D341Med (cell line): ENCODE measurements around the gene TOX2.

ENCODE experiments used
- DNase-seq: peaks from one replicate; pipeline ENCODE4 v3.0.0; 2012; ENCODE audit warnings: low spot score

Gene TOX2

GRCh38 chr20:43999848-44000247 lies 85.2 kb downstream of the TOX2 start:
- no peak for DNase-seq

DNA sequence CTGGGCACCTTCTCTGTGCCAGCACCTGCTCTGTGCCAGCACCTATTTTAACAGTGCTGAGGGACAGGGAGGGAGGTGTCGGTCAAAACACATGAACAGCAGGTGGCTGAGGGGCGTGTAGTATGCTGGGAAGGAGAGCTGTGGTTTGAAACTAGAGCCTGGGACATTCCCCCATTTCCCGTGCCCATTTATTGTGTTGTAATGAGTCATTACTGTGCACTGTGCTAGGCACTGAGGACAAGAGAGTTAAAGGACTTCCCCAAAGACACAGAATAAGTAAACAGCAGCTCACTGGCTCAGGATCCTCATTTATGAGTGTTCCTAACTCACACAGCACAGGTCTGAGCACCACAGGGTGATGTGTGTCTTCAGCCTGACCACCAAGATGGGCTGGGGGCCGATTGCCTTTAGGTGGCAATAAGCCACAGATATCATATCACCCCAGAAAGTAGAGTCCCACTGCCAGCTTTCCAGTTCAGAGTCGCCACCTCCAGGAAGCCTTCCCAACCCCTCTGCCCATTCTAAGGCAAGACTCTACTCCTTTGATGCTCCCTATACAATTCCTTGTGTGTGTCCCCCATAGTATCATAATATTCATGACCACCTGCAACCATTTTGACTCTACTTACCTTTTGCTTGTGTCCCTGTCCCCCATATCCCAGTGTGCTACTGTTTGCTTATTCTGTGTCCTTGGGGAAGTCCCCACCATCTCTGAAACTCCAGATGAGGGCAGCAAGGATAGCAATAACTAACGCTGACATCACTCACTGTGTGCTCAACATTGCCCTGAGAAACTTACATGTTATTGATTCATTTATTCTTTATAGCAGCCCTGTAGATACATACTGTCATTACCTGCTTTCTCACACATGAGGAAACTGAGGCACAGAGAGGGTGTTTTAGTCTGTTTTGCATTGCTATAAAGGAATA lies 87.3 kb downstream of the TOX2 start:
- no peak for DNase-seq

GRCh38 chr20:44002861-44003260 lies 88.2 kb downstream of the TOX2 start:
- DNase-seq, result no peak

GRCh38 chr20:44003609-44004008 lies 89.0 kb downstream of the TOX2 start:
- DNase-seq, result no peak

- no peak for DNase-seq
Observed at GRCh38 chr20:44004306-44004915, 89.8 kb downstream of the TOX2 start.

GRCh38 chr20:44005661-44006060 lies 91.0 kb downstream of the TOX2 start:
- DNase-seq, result no peak

DNA sequence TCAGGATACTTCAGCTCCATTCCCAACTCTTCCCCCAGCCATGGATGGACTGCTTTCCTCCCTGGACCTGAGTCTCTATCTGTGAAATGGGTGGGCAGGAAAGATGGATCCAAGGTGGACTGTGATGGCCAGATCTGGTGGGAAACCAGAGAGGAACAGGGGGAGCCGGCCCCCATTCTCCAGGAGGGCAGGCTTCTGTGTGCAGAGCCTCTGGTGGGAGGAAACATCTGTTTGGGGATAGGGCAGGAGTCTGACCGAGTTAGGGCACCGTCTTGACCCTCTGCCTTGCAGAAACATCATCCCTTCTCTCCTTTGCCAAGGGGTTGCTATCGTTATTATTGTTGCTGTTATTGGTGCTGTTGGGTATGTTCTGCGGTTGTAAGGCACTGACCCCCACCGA lies 91.5 kb downstream of the TOX2 start:
- no peak for DNase-seq

DNA sequence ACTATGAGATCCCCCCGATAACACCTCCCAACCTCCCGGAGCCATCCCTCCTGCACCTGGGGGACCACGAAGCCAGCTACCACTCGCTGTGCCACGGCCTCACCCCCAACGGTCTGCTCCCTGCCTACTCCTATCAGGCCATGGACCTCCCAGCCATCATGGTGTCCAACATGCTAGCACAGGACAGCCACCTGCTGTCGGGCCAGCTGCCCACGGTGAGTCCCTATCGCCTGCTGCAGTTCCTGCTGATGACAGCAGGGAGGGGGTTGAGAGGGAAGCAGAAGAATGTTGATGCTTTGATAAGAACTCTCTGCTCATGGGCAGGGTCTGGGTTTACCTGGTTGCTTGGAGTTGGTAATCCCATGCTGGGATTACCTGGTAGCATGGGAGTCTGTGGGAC lies 91.9 kb downstream of the TOX2 start:
- DNase-seq, result no peak

DNA sequence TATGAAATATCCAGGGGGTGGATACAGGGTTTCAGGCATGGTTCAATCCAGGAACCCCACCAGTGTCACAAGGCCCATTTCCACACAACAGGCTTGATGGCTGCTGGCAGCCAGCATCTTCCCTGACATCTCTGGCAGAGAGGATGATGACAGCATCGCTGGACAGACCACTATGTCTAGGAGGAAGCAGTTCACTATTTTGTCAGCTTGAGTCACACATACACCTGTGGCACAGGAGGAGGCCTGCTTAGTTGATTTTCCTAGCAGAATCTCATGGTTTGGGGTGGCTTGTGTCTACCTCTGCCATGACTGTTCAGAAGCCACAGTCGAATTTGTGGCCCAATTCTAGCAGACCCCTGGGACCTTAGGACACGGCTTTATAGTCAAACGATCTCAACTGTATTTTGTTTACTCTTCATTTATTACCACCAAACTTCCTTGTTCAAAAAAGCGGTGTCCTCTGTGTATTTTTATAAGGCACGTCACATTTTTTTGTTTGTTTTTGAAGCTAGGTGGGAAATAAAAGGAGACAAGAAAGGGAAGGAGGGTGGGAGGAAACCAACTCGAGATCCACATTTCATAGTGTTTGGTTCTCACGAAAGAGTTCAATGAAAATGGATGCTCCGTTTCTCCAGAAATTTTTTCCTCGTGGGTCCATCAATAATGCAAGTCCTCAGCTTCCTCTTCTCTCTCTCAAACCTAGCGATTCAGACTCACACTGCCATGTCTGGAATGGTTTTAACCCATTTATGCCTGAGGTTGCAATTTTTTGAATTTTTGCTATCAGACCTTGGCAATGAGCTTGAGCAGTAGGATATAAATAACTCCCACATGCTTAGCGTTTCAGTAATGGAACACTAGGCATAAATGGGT lies 94.4 kb downstream of the TOX2 start:
- no peak for DNase-seq

GRCh38 chr20:44009679-44009992 lies 95.0 kb downstream of the TOX2 start:
- DNase-seq, result no peak

DNA sequence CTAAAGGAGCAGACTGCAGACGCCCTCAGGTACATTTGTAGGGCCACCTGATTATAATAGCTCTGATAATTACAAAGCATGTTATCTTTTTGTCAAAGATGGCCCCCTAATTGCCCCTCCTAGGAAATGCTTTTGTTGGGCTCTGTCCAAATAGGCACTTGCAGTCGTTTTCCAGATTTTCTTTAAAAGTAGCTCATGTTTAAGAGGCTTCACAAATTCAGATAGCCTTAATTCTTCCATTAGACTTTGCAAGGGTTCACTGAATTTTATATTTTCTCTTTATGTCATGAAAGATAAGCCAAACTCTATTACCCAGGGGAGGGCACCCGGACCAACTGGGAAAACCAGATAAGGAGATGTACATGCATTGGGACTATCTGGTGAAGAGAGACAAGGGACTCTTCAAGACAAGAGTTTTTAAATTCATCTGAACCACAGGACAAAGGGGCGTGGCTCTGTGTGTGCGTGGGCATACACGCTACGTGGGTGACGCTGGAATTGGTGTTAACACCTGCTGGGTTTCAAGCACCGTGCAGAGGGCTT lies 95.6 kb downstream of the TOX2 start:
- no peak for DNase-seq

DNA sequence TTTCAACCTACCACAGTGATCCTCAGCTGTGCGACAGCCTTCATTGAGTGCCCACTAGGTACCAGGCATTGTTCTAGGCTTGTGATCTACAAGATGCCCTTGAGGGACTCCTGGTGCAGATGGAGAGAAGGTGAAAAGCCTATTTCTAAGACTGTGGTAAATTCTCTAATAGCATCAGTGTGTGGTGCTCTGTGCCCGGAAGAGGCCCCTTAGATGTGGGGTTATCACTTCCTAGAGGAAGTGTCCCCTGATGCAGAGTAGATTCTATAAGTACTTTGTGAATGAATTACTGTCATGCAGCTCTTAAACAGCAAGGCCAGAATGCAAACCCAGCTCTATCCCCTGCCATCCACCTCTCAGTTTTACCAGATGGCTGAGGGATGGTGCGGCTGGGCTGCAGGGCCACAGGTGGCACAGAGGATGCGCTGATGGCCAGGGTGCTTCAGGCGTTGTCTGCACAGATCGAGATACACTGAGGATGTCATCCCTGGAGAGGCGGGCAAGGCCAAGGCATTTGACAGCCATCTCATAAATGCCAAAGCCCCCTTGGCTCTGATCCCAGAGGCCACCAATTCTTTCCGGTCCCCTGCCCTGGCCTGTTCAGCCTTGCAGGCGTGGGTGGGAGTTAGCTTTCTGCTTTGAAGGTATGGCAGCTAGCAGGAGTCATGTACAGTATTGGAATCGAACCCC lies 96.7 kb downstream of the TOX2 start:
- no peak for DNase-seq

GRCh38 chr20:44012466-44013226 lies 98.0 kb downstream of the TOX2 start:
- no peak for DNase-seq

GRCh38 chr20:44014807-44015732 lies 100.4 kb downstream of the TOX2 start:
- DNase-seq, result no peak

DNA sequence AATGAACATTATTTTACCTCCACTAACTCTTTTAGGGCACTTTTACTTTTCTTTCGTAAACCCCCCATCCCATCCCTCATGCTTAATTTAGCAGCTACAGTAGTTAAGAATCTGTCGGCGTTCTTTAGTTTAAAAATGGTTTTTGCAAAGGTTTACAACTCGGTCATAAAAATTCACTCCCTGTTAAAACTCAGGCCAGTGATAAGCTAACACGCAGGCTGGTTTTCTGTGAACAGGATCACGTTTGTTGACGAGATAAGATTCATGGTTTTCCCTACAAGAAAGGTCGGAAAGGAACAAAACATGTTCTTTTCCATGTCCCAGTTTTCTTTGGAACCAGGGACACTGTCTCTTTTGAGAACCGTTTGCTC lies 101.1 kb downstream of the TOX2 start:
- DNase-seq, result no peak

DNA sequence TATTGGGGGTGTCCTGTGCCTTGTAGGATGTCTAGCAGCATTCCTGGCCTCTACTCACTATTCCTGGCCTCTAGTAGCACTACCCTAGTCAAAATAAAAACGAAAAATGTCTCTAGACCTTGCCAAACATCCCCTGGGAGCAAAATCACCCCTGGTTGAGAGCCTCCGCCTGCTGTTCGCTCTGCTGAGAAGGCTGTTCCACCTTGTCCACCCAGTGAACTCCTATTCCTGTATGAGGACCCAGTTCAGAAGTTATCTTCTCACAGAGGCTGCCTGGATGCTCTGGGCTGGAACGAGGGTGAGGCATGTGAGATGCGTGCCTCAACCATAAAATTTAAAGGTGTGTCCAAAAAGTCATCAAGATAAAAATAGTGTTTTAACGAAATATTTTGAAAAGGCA lies 101.9 kb downstream of the TOX2 start:
- no peak for DNase-seq

- no peak for DNase-seq
Observed at GRCh38 chr20:44017211-44017610, 102.6 kb downstream of the TOX2 start.

DNA sequence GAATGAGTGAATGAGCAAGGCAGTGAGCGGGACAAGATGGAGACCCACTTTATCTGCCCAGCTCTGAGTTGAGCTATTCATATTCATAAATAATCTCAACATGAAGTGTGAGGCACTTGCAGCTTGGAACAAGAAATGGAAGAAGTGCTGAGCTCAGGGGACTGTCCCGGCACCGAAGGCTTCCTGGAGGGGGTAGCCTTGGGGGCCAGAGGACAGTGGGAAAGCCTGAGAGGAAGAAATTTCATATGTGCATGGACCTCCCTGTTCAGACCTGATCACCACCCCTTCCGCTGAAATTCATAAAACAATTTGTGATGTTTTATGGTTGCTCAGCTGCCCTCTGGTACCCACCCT lies 103.2 kb downstream of the TOX2 start:
- DNase-seq, result no peak

- DNase-seq, result no peak
Observed at GRCh38 chr20:44018259-44018941, 103.7 kb downstream of the TOX2 start.
